GM12864 (cell line): Measurements from ENCODE around the gene KATNAL1.

Source experiments
- DNase-seq: peaks from one replicate; pipeline ENCODE4 v3.0.0-alpha.2; 2011; ENCODE audit warnings: low read depth
- H3K4me3 ChIP-seq: 2 replicates; pipeline ENCODE4 v1.5.1; 2011; ENCODE audit warnings: mild to moderate bottlenecking, low read depth, low read length, control low read depth
- TF ChIP-seq, protein P1 (sequence below): IDR thresholded peaks from 2 replicates; pipeline ENCODE4 v1.5.1; 2011; ENCODE audit warnings: low read depth, mild to moderate bottlenecking, moderate library complexity, low read length, control low read depth, inconsistent platforms; ENCODE audit errors: missing control alignments

KATNAL1 gene

DNA sequence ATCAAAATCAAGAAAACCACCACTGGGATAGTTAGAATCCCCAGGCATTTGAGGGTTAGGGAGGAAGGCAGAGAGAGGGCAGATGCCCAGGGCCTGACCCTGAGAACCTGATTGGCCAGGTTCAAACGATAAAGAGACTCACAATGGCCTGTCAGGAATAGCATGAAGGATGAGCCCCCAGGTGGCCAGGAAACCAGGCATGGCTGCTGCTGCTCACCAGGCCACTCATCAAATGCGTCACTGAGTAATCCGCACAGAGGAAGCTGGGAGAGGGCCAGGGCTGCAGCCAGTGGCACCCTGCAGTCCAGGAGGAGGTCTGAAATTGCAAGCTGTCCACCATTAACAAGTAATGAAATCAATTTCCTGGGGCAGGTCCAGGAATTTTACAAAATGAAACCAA lies 111.3 kb downstream of the KATNAL1 start:
- DNase-seq = no peak
- H3K4me3 ChIP-seq = no peak overlapping the region
- TF ChIP-seq, protein P1, sequence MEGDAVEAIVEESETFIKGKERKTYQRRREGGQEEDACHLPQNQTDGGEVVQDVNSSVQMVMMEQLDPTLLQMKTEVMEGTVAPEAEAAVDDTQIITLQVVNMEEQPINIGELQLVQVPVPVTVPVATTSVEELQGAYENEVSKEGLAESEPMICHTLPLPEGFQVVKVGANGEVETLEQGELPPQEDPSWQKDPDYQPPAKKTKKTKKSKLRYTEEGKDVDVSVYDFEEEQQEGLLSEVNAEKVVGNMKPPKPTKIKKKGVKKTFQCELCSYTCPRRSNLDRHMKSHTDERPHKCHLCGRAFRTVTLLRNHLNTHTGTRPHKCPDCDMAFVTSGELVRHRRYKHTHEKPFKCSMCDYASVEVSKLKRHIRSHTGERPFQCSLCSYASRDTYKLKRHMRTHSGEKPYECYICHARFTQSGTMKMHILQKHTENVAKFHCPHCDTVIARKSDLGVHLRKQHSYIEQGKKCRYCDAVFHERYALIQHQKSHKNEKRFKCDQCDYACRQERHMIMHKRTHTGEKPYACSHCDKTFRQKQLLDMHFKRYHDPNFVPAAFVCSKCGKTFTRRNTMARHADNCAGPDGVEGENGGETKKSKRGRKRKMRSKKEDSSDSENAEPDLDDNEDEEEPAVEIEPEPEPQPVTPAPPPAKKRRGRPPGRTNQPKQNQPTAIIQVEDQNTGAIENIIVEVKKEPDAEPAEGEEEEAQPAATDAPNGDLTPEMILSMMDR = no peak

DNA sequence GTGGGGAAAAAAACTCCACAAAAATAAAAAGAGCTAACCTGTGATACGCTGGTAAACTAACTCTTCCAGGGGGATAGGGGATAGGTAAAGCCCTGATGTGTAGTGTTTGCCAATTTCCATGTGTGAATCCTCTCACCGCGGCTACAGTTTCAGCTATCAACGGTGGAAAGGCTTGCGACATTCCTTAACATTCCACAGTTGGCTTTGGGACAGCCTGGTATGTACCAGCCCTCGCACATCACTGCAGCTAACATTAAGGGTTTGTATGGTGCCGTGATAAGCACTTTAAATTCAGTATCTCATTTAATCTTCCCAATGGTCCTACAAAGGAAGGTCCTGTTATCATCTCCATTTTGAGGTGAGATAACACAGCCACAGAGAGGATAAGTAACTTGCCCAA lies 112.4 kb downstream of the KATNAL1 start:
- TF ChIP-seq, protein P1 = no peak
- no peak for DNase-seq
- no peak overlapping the region for H3K4me3 ChIP-seq

DNA sequence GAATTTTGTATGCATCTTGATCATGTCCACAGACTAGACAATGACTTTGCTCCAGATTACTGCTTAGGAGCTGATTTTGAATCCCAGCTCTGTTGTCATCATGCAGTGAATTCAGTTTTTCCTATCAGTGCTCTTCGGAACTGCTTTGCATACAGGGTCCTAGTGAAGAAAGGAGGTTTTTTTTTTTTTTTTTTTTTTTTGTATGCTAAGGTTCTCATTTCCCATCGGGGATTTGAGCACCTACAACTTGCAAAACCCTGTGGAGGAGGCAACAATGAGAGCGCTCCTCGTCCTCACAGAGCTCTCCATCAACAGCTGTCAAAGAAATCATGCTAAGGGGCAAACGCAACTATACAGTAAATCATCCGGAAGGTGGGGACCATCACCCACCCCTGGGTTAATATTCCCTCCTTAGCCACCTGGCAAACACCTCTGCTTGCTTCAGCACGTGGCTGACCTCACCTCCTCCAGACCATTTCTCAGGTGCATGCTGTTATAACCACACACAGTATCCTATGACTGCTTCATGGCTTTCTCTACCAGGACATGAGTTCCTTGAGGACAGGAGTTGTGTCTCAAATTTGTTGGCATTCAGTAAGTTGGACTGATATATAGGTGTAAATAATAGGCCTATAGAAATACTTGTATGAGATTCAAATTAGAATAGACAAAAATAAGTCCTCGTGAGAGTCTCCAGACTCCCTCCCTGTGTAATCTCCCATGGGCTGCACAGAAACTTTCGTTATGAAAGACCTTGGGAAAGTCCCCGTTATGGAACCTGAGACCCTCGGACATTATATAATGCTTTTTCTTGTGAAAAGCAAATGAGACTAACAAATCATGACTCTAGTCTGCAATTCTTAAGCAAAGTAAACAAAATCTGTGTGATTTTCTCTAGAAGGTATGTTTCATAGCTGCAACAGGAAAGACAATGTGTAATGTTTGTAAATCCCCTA lies 113.8 kb downstream of the KATNAL1 start:
- no peak overlapping the region for H3K4me3 ChIP-seq
- TF ChIP-seq, protein P1 = no peak
- no peak for DNase-seq

DNA sequence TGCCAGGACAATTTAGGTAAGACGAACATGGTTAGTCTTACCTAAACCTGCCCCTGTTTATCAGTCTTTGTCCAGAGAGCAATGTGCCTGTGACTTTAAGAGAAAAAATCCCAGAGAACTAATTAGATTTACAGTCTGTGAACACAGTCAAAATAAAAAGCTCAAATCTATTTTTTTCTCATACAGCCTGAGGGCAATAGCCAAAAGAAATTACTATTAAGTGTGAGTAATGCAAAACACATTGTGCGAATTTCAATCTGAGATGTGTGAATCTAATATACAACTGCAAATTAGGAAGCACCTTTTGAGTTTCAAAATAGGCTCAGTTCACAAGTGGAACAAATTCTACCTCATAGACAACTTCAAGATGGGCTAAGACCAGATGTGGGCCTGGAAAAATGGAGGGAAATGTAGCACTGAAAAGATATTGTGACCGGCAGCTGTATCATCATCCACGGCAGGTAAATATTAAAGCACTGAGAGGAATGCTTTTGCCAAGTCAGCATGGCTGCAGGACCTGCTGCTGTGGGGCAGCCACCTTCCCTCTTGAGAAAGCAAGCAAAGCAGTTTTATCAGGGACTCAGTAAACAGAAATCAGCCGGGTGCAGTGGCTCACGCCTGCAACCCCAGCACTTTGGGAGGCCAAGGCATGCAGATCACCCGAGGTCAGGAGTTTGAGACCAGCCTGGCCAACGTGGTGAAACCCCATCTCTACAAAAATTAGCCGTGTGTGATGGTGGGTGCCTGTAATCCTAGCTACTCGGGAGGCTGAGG lies 114.8 kb downstream of the KATNAL1 start:
- no peak overlapping the region for H3K4me3 ChIP-seq
- TF ChIP-seq, protein P1 = no peak
- no peak for DNase-seq

DNA sequence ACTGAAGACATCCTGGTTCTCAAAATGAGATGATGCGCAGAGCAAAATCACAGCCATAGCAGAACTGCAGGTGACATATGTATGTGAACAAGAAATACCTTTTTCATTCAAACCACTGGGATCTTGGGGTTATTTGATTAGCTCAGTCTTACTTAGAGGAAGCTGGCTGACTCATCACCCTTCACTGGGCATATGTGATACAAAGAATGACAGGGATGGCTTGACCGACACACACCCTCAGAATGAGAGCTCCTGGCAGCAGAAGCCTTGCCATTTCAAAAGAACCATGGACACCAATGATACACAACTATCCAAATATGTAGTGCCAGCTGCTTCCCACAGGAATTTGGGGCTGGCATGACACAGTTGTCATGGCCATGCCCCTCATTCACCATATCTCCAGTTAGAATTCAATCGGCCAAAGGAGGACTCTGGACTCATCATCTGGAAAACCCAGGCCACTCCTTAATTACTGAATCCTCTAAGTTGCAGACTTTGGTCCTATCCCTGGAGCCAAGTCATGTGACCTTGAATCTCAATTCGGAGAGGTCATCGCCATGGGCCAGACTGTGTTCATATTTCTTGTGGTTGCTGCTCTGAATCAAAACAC lies 115.8 kb downstream of the KATNAL1 start:
- TF ChIP-seq, protein P1 = no peak
- no peak overlapping the region for H3K4me3 ChIP-seq
- DNase-seq = no peak

DNA sequence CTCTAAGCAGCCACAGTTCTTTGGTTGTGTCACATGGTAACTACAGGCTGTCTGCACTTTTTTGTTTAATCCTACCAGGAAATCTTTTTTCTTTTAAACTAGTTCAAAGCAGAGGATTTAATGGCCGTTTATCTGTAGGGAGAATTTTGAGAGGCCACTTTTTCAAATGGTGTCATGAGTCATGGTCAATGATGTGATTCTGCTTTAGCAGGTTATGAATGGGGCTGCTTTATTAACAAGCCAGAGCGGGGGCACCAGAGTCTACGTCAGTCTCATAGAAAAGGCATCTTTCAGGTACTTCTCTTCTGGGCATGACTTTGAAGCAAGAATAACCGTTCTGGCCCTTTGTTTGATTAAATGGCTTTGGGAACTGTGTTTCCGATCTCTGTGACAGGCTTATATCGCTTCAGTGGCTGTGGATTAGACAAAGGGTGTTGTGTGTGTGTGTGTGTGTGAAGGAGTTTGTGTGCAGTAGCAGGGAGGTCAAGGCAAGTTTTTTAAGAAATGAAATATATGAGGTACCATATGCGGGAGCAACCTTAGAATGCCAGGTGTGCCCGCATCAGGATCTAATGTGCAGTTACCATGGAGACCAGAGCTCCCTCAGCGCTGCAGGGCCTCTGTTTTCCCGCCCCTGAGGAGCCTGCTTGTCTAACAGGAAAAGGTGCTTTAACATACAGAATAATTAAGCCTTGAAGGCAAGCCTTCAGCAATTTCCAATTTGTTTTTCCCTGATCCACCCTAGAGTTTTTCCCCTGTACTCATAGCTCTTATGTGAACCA lies 120.5 kb downstream of the KATNAL1 start:
- no peak for DNase-seq
- H3K4me3 ChIP-seq = no peak overlapping the region
- TF ChIP-seq, protein P1 = no peak
